Stimulated activated naive CD8-positive, alpha-beta T cell treated with anti-CD3 and anti-CD28 coated beads, Interleukin-15, Interleukin-2, amounts not matched to agents 100 ng/mL and 50 ng/mL, for 24 hours (primary cell): ENCODE measurements around the gene RPP40.

Experiments
- H3K27ac Mint-ChIP-seq: one replicate; pipeline ENCODE4 v1.8.0; 2021; ENCODE audit warnings: mild to moderate bottlenecking, mixed read lengths
- H3K27me3 Mint-ChIP-seq: one replicate; pipeline ENCODE4 v1.8.0; 2021; ENCODE audit warnings: mixed read lengths
- H3K36me3 Mint-ChIP-seq: one replicate; pipeline ENCODE4 v1.8.0; 2021; ENCODE audit warnings: low read depth, mixed read lengths
- H3K4me1 Mint-ChIP-seq: one replicate; pipeline ENCODE4 v1.8.0; 2021; ENCODE audit warnings: low read depth, mixed read lengths
- H3K4me3 Mint-ChIP-seq: one replicate; pipeline ENCODE4 v1.8.0; 2021; ENCODE audit warnings: mild to moderate bottlenecking, mixed read lengths
- H3K9me3 Mint-ChIP-seq: one replicate; pipeline ENCODE4 v1.8.0; 2021; ENCODE audit warnings: mixed read lengths

The RPP40 gene

DNA sequence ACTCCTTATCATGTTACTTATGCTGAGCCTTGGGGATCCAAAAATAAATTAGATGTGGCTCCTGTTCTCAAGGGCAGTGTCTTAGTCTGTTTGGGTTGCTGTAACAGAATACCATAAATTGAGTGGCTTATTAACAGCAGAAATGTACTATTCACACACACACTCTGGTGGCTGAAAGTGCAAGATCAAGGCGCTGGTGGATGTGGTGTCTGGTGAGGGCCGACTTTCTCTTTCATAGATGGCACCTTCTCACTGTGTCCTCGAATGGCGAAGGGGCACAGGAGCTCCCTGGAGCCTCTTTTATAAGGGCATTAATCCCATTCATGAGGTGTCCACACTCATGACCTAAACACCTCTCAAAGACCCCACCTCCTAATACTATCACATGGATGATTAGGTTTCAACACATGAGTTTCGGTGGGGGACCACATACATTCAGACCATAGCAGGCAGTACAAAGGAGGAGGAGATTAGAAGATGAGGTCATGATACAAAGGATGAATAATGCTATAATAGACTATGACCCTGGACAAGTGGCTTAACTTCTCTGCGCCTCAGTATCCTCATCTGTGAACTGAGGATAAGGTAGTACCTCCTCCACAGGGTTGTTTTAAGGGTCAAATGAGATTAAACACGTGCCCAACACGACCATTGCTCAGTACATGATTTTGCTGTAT, 34.1 kb downstream of the RPP40 start:
- no peaks in the 10 kb centered on the region for H3K4me1 Mint-ChIP-seq
- no peaks in the 10 kb centered on the region for H3K9me3 Mint-ChIP-seq
- H3K4me3 Mint-ChIP-seq: no peak overlapping the region
- no peaks in the 10 kb centered on the region for H3K27me3 Mint-ChIP-seq
- no peaks in the 10 kb centered on the region for H3K36me3 Mint-ChIP-seq
- H3K27ac Mint-ChIP-seq: no peak overlapping the region

DNA sequence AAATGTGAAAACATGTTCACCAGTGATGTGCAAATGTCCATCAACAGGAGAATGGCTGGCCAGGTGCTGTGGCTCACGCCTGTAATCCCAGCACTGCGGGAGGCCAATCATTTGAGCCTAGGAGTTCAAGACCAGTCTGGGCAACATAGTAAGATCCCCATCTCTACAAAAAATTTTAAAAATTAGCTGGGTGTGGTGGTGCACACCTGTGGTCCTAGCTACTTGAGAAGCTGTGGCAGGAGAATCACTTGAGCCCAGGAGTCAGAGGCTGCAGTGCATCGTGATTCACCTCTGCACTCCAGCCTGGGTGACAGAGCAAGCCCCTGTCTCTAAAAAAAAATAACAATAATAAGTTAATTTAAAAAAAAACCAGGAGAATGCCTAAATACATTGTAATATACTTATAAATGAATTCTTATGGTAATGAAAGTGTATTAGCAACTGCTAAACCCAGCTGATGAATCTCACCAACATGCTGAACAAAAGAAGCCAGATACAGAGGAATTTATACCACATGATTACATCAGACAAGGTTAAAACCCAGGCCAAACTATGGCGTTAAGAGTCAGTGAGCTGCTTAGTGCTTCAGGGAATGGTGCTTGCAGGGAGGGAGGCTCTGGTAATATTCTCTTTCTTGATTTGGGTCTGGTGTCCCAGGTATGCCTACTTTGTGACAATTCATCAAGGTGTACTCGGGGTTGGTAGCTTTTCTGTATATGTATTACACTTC, 36.4 kb downstream of the RPP40 start:
- H3K4me3 Mint-ChIP-seq: no peak overlapping the region
- no peaks in the 10 kb centered on the region for H3K4me1 Mint-ChIP-seq
- no peaks in the 10 kb centered on the region for H3K9me3 Mint-ChIP-seq
- no peak overlapping the region for H3K27ac Mint-ChIP-seq
- no peaks in the 10 kb centered on the region for H3K36me3 Mint-ChIP-seq
- no peaks in the 10 kb centered on the region for H3K27me3 Mint-ChIP-seq

DNA sequence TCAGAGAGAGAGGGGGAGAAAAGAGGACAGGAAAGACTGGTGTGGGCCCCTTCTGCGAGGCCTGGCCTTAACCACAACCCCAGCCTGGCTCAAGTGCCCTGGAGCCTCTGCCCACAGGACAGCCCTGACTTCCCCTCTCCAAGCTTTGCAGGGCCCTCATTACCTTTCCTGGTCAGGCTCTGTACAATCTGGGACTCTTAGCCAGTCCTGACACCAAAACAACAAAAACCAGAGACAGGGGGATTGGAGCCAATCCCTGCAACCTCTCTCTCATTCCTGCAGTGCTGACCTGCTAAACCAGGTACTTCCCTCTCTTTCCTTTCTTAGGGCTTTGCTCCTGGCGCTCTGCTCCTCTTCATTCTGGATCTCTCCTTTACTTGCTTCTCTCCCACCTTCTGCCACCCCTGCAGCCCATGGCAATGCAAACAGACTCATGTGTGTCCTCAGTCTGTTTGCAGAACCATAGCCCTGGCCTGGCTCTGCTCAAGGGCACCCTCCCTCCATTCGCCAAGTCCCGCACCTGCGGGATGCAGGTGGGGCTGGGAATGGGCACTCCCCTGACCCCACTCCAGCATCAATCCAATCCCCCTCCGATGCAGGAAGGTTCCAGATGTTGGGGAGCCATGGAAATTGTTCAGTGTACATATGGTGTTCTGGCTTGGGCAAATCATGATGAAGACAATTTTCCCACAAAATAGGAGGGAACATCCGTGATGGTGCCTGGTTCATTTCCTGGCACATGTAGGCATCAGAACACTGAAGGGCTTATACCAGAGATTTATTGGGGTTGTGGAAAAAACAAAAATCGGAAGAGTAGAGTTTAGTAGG, 38.1 kb downstream of the RPP40 start:
- peaks cover 3% of the 10 kb centered on the region for H3K27me3 Mint-ChIP-seq
- H3K9me3 Mint-ChIP-seq: no peaks in the 10 kb centered on the region
- H3K36me3 Mint-ChIP-seq: no peaks in the 10 kb centered on the region
- no peak overlapping the region for H3K27ac Mint-ChIP-seq
- H3K4me1 Mint-ChIP-seq: no peaks in the 10 kb centered on the region
- no peak overlapping the region for H3K4me3 Mint-ChIP-seq

DNA sequence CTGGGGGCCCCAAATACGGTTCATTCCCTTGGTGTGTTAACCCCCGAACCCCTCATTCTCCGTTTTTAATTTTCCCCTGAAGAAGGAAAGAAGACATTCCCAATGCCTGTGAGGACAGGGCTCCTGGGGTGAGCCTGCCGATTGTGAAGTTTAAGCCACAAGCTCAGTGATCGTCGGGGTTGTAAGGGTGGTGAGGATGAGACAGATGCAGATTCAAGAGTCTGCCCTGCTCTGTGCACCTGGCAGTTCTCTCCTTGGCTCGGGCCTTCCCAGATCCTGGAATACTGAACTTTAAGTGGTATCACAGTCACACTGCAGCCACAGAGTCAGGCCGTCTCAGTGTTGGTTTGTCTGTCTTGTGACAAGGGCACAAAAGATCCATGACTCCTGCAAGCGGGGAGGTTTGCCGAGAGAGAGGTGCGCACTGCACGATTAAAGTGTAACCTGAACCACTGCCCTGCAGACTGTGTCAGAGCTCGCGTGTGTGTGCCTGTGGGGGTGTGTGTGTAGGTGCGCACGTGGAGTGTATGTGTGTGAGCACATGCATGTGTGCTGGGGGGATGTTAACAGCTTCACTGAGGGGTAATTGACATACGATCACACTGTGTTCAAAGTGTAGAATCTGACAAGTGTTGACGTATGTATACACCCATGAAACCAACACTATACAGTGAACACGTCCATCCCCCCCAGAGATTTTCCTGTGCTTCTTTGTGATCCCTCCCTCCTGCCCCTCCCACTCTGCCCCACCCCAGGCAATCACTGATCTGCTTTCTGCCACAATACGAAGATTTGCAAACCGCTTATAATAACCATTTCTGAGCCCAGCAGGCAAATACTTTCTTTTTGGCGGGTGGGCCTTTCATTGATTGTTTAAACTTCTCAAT, 38.9 kb downstream of the RPP40 start:
- H3K36me3 Mint-ChIP-seq: no peaks in the 10 kb centered on the region
- H3K4me1 Mint-ChIP-seq: no peaks in the 10 kb centered on the region
- no peak overlapping the region for H3K27ac Mint-ChIP-seq
- no peak overlapping the region for H3K4me3 Mint-ChIP-seq
- H3K27me3 Mint-ChIP-seq: peaks cover 9% of the 10 kb centered on the region
- no peaks in the 10 kb centered on the region for H3K9me3 Mint-ChIP-seq

DNA sequence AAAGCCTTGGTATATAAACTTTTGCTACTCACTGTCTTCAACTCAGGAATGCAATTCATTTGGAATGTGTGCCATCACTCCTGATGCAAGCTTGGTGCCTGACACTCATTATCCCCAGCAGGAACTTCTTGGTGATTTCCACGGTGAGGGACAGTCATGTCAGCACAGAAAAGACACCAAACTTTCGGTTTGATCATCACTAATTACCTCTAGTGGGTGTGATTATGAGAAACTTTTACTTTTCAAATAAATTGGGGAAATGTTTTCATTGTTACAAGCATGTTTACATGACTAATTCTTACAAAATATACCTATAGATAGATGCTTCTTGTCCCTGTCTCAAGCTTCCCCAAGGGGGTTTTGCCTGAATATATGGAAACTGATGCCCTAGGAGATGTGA, 40.9 kb downstream of the RPP40 start:
- Mint-ChIP-seq H3K27ac (no peak overlapping the region), H3K36me3 (no peaks in the 10 kb centered on the region), H3K4me1 (no peaks in the 10 kb centered on the region), H3K9me3 (no peaks in the 10 kb centered on the region), H3K27me3 (peaks cover 16% of the 10 kb centered on the region), H3K4me3 (no peak overlapping the region)

DNA sequence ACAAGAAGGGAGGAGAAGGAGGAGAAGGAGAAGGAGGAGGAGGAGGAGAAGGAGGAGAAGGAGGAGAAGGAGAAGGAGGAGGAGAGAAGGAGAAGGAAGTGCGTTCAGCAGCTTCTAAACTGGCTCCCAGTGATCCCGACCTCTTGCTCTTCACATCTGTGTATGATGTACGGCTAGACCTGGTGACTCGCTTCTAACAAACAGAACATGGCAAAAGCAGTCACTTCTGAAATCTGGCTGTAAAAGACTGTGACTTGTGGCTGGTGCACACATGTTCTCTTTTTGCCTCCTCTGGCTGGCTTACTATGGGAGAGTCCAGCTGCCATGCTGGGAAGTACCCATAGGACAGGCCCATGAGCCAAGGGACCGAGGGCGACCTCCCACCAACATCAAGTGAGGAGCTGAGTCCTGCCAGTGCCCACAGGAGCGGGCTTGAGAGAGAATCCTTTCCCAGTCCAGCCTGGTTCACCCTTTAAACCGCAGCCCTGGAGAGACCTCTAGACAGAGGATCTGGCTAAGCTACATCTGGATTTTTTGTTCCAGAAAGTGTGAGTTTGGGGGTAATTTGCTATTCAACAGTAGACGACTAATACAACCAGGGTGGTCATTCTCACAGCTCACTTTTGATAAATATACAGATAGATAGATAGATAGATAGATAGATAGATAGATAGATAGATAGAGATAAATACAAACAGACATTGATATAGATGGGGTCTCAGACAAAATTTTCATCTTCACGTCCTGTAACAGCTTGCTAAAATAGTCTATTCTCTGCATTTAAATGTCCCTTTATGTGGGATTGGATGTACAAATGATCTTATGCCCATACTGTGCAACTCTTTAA, 42.3 kb downstream of the RPP40 start:
- peaks cover 6% of the 10 kb centered on the region for H3K36me3 Mint-ChIP-seq
- no peaks in the 10 kb centered on the region for H3K4me1 Mint-ChIP-seq
- H3K27ac Mint-ChIP-seq: no peak overlapping the region

DNA sequence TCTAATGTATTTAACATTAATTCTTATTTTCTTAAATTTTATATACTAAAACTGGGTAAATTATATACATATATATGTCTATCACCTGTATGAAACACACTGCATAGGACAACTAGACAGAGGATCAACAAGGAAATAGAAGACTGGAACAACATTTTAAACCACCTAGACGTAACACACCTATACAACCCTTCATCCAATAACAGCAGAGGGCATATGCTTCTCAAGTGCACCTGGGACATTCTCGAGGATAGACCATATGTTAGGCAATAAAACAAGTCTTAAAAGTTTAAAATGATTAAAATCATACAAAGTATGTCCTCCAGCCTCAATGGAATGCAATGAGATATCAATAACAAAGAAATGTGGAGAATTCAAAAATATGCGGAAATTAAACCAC, 45.2 kb downstream of the RPP40 start:
- H3K27ac Mint-ChIP-seq: no peak overlapping the region
- no peaks in the 10 kb centered on the region for H3K4me1 Mint-ChIP-seq
- peaks cover 16% of the 10 kb centered on the region for H3K27me3 Mint-ChIP-seq
- H3K9me3 Mint-ChIP-seq: no peaks in the 10 kb centered on the region
- no peak overlapping the region for H3K4me3 Mint-ChIP-seq
- H3K36me3 Mint-ChIP-seq: peaks cover 16% of the 10 kb centered on the region

More for the DNA sequence above, 42.3 kb downstream of the RPP40 start:
- H3K4me3 Mint-ChIP-seq: no peak overlapping the region
- H3K9me3 Mint-ChIP-seq: no peaks in the 10 kb centered on the region
- peaks cover 16% of the 10 kb centered on the region for H3K27me3 Mint-ChIP-seq

DNA sequence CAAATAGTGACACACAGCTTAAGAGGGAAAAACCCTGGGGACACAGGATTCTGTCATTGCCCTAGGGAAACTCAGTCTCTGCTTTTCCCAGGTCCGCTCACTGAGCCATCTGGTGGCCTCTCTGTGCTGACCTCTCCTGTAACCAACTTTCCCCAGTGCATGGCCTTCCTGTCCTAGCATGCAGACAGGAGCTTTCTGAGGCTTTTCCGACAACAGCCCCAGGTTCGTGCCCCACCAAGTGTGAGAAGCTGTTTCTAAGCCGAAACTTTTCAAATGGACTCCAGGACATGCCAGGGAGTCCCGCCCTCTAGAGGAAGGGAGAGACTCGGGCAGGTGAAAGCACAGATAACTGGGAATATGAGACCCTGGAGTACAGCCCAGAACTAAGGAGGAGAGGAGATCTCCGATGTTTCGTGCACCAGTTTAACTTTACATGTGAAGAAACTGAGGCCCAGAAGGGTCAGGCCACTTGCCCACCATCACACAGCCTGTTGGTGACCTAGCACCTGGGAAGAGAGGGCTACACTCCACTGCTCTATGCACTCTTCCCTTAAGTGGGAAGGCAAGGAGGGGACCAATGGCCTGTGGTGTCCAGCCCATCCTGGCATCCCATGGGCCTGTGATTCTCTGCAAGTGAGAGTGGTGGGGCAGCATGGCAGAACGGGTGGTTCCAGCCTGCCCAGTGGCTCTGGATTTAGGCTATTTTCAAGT, 46.2 kb downstream of the RPP40 start:
- no peaks in the 10 kb centered on the region for H3K9me3 Mint-ChIP-seq
- no peak overlapping the region for H3K4me3 Mint-ChIP-seq
- H3K27ac Mint-ChIP-seq: no peak overlapping the region
- peaks cover 16% of the 10 kb centered on the region for H3K27me3 Mint-ChIP-seq
- H3K4me1 Mint-ChIP-seq: no peaks in the 10 kb centered on the region
- H3K36me3 Mint-ChIP-seq: peaks cover 19% of the 10 kb centered on the region

DNA sequence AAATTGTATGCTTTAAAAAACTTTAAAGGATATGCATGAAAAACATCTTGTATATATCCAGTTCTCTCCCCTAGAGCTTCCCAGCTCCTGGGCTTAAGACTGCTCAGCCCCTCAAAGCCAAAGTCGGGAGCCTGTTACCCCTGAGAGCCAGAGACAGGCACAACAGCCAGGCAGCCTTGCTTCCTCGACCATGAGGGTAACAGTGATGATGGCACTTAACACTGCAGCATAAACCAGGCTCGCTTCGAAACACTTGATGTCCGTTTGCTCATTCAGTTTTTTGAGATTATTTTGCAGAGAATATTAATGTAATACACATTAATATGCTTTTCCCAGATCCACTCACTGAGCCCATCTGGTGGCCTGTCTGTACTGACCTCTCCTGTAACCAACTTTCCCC, 47.2 kb downstream of the RPP40 start:
- Mint-ChIP-seq H3K27ac (no peak overlapping the region), H3K4me1 (no peaks in the 10 kb centered on the region), H3K4me3 (no peak overlapping the region), H3K36me3 (peaks cover 26% of the 10 kb centered on the region), H3K27me3 (peaks cover 16% of the 10 kb centered on the region), H3K9me3 (no peaks in the 10 kb centered on the region)

DNA sequence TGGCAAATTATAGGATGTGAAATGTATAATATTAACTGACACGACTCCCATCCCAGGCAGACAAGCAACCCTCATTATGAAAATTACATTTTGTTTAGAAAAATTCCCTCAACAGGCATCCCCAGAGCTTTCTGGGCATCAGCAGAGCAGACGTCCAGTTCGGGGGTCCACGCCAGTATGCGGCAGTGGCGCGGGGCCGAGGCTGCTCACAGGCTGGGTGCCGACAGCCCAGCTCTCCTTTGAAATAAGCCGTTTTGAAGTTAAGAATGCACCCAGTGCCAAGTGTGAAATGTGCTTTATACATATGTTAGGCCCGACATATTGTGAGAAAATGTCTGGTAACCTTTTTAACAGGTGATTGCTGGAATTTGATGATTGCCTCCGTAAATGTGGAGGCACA, 50.4 kb downstream of the RPP40 start:
- H3K27me3 Mint-ChIP-seq: no peaks in the 10 kb centered on the region
- peaks cover 40% of the 10 kb centered on the region for H3K36me3 Mint-ChIP-seq
- no peaks in the 10 kb centered on the region for H3K4me1 Mint-ChIP-seq
- no peaks in the 10 kb centered on the region for H3K9me3 Mint-ChIP-seq
- no peak overlapping the region for H3K4me3 Mint-ChIP-seq
- H3K27ac Mint-ChIP-seq: no peak overlapping the region

DNA sequence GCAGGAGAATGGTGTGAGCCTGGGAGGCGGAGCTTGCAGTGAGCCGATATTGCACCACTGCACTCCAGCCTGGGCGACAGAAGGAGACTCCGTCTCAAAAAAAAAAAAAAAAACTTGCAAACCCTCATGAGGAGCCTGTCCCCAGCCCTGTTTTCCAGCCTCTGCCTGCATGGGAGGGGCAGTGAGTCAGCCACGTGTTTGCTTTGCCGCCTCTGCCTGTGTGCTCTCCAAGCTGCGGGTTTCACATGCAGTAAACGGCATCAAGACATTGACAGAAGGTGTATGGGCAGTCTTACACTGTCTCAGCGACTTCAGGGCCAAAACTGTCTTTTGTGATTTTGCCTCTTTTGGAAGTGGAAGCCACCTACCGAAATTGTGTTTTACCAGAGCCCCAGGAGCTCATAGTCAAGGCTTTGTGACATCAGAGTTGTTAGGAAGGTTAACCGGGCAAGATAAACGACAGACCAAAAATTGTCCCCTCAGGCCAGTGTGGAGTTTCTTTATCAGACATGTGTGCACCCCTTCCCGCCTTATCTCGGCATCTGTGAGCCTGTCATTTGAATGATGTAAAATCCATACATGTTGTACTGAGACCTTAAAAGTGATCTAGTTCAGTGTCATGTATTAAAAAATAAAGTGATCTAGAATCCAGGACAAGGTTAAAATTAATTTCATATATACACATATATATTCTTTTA, 52.9 kb downstream of the RPP40 start:
- H3K9me3 Mint-ChIP-seq: no peaks in the 10 kb centered on the region
- H3K4me1 Mint-ChIP-seq: no peaks in the 10 kb centered on the region
- no peaks in the 10 kb centered on the region for H3K27me3 Mint-ChIP-seq
- H3K27ac Mint-ChIP-seq: no peak overlapping the region
- H3K36me3 Mint-ChIP-seq: peaks cover 41% of the 10 kb centered on the region
- H3K4me3 Mint-ChIP-seq: no peak overlapping the region

DNA sequence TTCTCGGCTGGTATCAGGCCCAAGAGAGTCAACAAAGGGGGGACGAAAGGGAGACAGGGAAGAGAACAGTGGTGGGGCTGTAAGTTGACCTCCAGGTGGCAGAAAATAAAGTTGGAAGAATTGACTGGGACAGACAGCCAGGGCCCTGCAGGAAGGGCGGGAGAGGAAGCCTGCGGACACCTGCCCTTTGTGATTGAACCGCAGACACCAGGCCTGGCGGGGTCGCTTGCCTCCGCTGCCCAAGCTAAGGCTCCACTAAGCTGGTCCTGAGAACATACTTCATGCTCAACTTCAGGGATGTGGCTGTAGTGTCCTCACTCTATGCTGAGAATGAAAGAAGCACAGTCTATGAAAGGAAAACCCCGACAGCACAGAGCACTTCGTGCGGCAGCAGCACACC, 53.8 kb downstream of the RPP40 start:
- H3K4me1 Mint-ChIP-seq: no peaks in the 10 kb centered on the region
- no peaks in the 10 kb centered on the region for H3K9me3 Mint-ChIP-seq
- no peak overlapping the region for H3K27ac Mint-ChIP-seq
- H3K27me3 Mint-ChIP-seq: no peaks in the 10 kb centered on the region
- peaks cover 37% of the 10 kb centered on the region for H3K36me3 Mint-ChIP-seq
- no peak overlapping the region for H3K4me3 Mint-ChIP-seq
